ENCODE results near the gene TRIM41. TPM values are rescaled to one million over a fixed set of nuclear protein-coding genes. Genes with fewer than 3 reads are reported as not detected.
A peak's percentile ranks its signal among the peaks of the same experiment; 100 is the strongest.

TRIM41 gene
- polyA plus RNA-seq, 1 of the 3 experiments (the other 2 are of a cell fraction): 35.9 TPM

- TF ChIP-seq REST (IDR thresholded peaks at IDR 0.05; ENCODE audit: low read depth, low read length) (no peak), USF2 (IDR thresholded peaks at IDR 0.05; ENCODE audit: borderline replicate concordance, low read depth, low read length) (no peak), MEF2A (IDR thresholded peaks at IDR 0.05; ENCODE audit: borderline replicate concordance, low read depth) (no peak), IRF3 (IDR thresholded peaks at IDR 0.05; ENCODE audit: low read depth, low read length) (no peak), MXI1 (IDR thresholded peaks at IDR 0.05; ENCODE audit: low read depth, low read length) (no peak)
Observed at GRCh38 chr5:181188700-181189362, 34.2 kb upstream of the TRIM41 start (continued).

GRCh38 chr5:181189363-181189961, 33.6 kb upstream of the TRIM41 start:
- Histone ChIP-seq H3K4me1 (ENCODE audit: control insufficient read depth in 1 of 2, insufficient read depth in 2 of 2, low read depth in 1 of 2, low read length in 1 of 2) (peaks cover 0 to 11% of the 10 kb centered on the region in 2 experiments; a peak in 1 of 4 replicates), H3K27ac (ENCODE audit: low read depth in 2 of 2, low read length in 1 of 2) (peak overlapping the region; percentile 34 to 77; a peak in 3 of 4 replicates), H2AFZ (ENCODE audit: low read depth) (peak overlapping the region; percentile 94), H3K4me3 (ENCODE audit: low read depth in 2 of 2, low read length in 1 of 2) (peak overlapping the region; percentile 91 to 98), H3K79me2 (ENCODE audit: insufficient read depth) (peaks cover 6% of the 10 kb centered on the region; the same call in 1 of the 2 replicates), H4K20me1 (ENCODE audit: insufficient read depth) (no peaks in the 10 kb centered on the region), H3K9ac (peak overlapping the region; percentile 74), H3K36me3 (replicated peaks in 1 of 2; ENCODE audit: control insufficient read depth in 1 of 2, insufficient read depth in 2 of 2, low read length in 1 of 2) (no peaks in the 10 kb centered on the region), H3K9me2 (no peaks in the 10 kb centered on the region), H3K4me2 (peak overlapping the region; percentile 94), H3K27me3 (ENCODE audit: insufficient read depth) (no peaks in the 10 kb centered on the region), H3F3A (replicated peaks; ENCODE audit: insufficient read depth) (peaks cover 22% of the 10 kb centered on the region), H3K9me3 (no peaks in the 10 kb centered on the region)
- POLR2A ChIA-PET: interaction anchor here (1.1 to 2.6 kb wide), 3 partner anchors 18 to 55 kb away, joined by 3 to 11 read pairs (median 6); no protein-coding TSS in a partner anchor
- DNase-seq: no peak
- no peak for TF ChIP-seq TAF1 (IDR thresholded peaks at IDR 0.05; ENCODE audit: borderline replicate concordance, low read depth, low read length)
- TF ChIP-seq NFIC (IDR thresholded peaks at IDR 0.05; ENCODE audit: borderline replicate concordance): no peak
- no peak for TF ChIP-seq MEF2A (IDR thresholded peaks at IDR 0.05; ENCODE audit: borderline replicate concordance, low read depth)
- TF ChIP-seq NRF1 (IDR thresholded peaks at IDR 0.05; ENCODE audit: low read depth, low read length): no peak
- 0 out of 2 replicates have a peak, but pooled peaks have one; percentile 27 for TF ChIP-seq YY1 (IDR thresholded peaks at IDR 0.05; ENCODE audit: low read depth)
- TF ChIP-seq RCOR1 (IDR thresholded peaks at IDR 0.05; ENCODE audit: low read length): no peak
- TF ChIP-seq FOXM1 (IDR thresholded peaks at IDR 0.05; ENCODE audit: low read depth): no peak
- no peak for TF ChIP-seq POLR2AphosphoS5 (IDR thresholded peaks at IDR 0.05; ENCODE audit: low read depth, low read length)
- no peak for TF ChIP-seq TCF12 (IDR thresholded peaks at IDR 0.05)
- no peak for TF ChIP-seq TEAD4 (IDR thresholded peaks at IDR 0.05; ENCODE audit: borderline replicate concordance, insufficient read depth)
- TF ChIP-seq MXI1 (IDR thresholded peaks at IDR 0.05; ENCODE audit: low read depth, low read length): 0 out of 2 replicates have a peak, but pooled peaks have one; percentile 49
- no peak for TF ChIP-seq ELF1 (IDR thresholded peaks at IDR 0.05)
- CTCF ChIA-PET: interaction anchor here (0.9 to 7.4 kb wide), 9 partner anchors 12 to 72 kb away, joined by 3 to 72 read pairs (median 5); partner anchors contain the start of genes TRIM41, TRIM52 and TRIM7
- 1% methylated on average over 18 of the region's 41 CpGs for WGBS (ENCODE audit: low lambda C conversion rate)
